Transverse colon (tissue), 4 donors: ENCODE results near the gene GCFC2. TPM values are rescaled to one million over a fixed set of nuclear protein-coding genes. Genes with fewer than 3 reads are reported as not detected.
"Not testable (repeated sequence)": the region's sequence is repeated elsewhere in the genome, so short reads cannot be mapped to it uniquely, and the experiment has no call there.

ENCODE experiments used
- DNase-seq: peaks from one replicate; pipeline ENCODE4 v3.0.0-alpha.2; 2019
- H3K27ac ChIP-seq, 4 donors: fragments of 200-600 bp; sonication (generic); 2 replicates each; pipeline ENCODE4 v1.5.1; 2016 to 2018; ENCODE audit warnings: inconsistent platforms in 4 of 4
- H3K27me3 ChIP-seq: fragments of 200-600 bp; sonication (generic); 2 replicates; pipeline ENCODE4 v1.5.1; 2017; ENCODE audit warnings: inconsistent platforms
- H3K36me3 ChIP-seq, 4 donors: fragments of 200-600 bp; sonication (generic); 2 replicates each; pipeline ENCODE4 v1.5.1; 2017 to 2019; ENCODE audit warnings: inconsistent platforms in 4 of 4
- H3K4me1 ChIP-seq, 4 donors: fragments of 200-600 bp; sonication (generic); 2 replicates each; pipeline ENCODE4 v1.5.1; 2017 to 2020; ENCODE audit warnings: inconsistent platforms in 4 of 4
- H3K4me3 ChIP-seq, 4 donors: fragments of 200-600 bp; sonication (generic); 1 replicate in 1 of 4; 2 replicates in 3 of 4; pipeline versions ENCODE4 v1.5.1 to v1.6.1; 2017 to 2019; ENCODE audit warnings: inconsistent platforms in 4 of 4
- H3K9me3 ChIP-seq, 2 donors: fragments of 200-600 bp; sonication (generic); 2 replicates each; pipeline ENCODE4 v1.5.1; 2017 to 2019; ENCODE audit warnings: inconsistent platforms in 2 of 2
- EP300 ChIP-seq: sonication (generic); formaldehyde crosslinking; IDR thresholded peaks from one replicate; pipeline ENCODE4 v1.6.1; 2017; ENCODE audit warnings: antibody characterized with exemption, low read depth
- POLR2A ChIP-seq: fragments of 450-650 bp; IDR thresholded peaks from one replicate; pipeline ENCODE4 v1.6.1; 2016; ENCODE audit warnings: antibody characterized with exemption, mild to moderate bottlenecking, moderate library complexity
- POLR2AphosphoS5 ChIP-seq, 3 donors: sonication (generic); formaldehyde crosslinking; IDR thresholded peaks; one replicate each; pipeline ENCODE4 v1.6.1; 2016; ENCODE audit warnings: antibody characterized with exemption in 3 of 3
- WGBS, 2 donors: methylation state at CpG; one replicate each; pipeline ENCODE4 v1.1.5; 2018; ENCODE audit warnings: low coverage in 1 of 2; 5-methylcytosine and 5-hydroxymethylcytosine counted together
- in situ Hi-C, 4 donors: fragments of 200-750 bp; cut with MboI; loops; one replicate each; pipeline versions ENCODE4 v1.15.0 to v1.15.1; 2017; ENCODE audit warnings: low sequenced_read_pairs in 3 of 4, low pct_ligation_motif_present in 1 of 4, low pct_unique_long_range_greater_than_20kb in 1 of 4
- intact Hi-C: fragments of 100-400 bp; cut with DNase I; formaldehyde crosslinking; loops from one replicate; pipeline ENCODE4 v1.15.1; 2023; ENCODE audit warnings: low total_unique reads
- total RNA-seq, 4 donors: library from RNA; depleted of rRNA; stranded (reverse); fragments of >200 nt; gene quantifications; one replicate each; pipeline ENCODE4 v1.1.0, GENCODE V29; 2016
- TF ChIP-seq, protein P1 (sequence below), 5 experiments: fragments of 200-600 bp in 3 of 5; fragments of 450-650 bp in 2 of 5; sonication (generic) in 3 of 5; IDR thresholded peaks; 1 replicate in 2 of 5; 2 replicates in 3 of 5; pipeline ENCODE4 v1.5.1; 2016 to 2017; ENCODE audit warnings: antibody characterized with exemption in 5 of 5, inconsistent platforms in 3 of 5, mild to moderate bottlenecking in 2 of 5, moderate library complexity in 1 of 5

The GCFC2 gene
- total RNA-seq, 4 donors from 2014 or later, result 18.2 to 43.2 (median 27.3) TPM

DNA sequence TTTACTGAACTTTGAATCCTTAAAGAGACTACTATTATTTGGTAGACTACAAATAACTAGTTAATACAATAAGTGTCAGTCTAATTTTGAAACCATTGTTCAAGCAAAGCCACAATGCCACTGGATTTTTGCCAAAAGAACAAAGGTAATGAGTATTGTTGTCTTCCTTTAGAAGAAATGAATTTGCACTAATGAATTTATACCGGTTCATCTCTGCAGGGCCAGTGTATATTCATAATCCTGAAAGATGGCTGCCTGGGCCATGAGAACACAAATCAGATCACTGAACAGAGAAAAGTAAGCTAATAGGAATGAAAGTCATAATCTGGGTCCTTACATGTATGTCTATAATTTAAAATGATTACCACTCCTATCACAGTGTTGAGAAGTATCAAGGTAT lies 31.2 kb downstream of the GCFC2 start:
- TF ChIP-seq, protein P1, sequence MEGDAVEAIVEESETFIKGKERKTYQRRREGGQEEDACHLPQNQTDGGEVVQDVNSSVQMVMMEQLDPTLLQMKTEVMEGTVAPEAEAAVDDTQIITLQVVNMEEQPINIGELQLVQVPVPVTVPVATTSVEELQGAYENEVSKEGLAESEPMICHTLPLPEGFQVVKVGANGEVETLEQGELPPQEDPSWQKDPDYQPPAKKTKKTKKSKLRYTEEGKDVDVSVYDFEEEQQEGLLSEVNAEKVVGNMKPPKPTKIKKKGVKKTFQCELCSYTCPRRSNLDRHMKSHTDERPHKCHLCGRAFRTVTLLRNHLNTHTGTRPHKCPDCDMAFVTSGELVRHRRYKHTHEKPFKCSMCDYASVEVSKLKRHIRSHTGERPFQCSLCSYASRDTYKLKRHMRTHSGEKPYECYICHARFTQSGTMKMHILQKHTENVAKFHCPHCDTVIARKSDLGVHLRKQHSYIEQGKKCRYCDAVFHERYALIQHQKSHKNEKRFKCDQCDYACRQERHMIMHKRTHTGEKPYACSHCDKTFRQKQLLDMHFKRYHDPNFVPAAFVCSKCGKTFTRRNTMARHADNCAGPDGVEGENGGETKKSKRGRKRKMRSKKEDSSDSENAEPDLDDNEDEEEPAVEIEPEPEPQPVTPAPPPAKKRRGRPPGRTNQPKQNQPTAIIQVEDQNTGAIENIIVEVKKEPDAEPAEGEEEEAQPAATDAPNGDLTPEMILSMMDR (IDR thresholded peaks at IDR 0.05), result no peak
- no peak for TF ChIP-seq EP300
- TF ChIP-seq POLR2A, result no peak
- TF ChIP-seq POLR2AphosphoS5 (IDR thresholded peaks at IDR 0.05), result no peak
- Histone ChIP-seq H3K4me3 (no peak overlapping the region), H3K27me3 (no peaks in the 10 kb centered on the region), H3K27ac (no peak overlapping the region), H3K36me3 (peaks cover 0 to 8% (median 0%) of the 10 kb centered on the region in 4 donors), H3K9me3 (no peaks in the 10 kb centered on the region), H3K4me1 (no peaks in the 10 kb centered on the region)
- 75 to 86% methylated on average over 1 of the region's 1 CpG for WGBS, 2 donors
- intact Hi-C loops (no loop called here), in situ Hi-C loops (no loop called here)
- no peak for DNase-seq

DNA sequence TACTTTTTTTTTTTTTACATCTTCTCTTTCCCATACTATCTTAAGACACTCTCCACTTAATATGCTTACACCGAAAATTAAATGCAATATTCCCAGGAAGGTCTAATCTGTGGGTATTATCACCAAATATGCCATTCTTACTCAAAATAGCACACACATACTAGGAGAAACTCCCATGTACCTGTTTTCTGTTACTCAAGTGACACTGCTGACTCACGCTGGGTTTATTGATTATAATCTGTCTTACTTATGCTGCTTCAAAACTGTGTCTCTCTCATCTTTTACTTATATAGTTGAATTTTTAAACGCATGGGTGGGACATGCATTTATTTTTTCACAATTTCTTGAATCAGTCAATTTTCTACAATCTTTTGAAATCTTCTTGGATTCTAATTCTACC lies 34.3 kb downstream of the GCFC2 start:
- WGBS, 2 donors, result 88 to 97% methylated on average over 3 of the region's 3 CpGs
- DNase-seq, result no peak
- Histone ChIP-seq H3K27me3 (no peaks in the 10 kb centered on the region), H3K4me3 (no peak overlapping the region), H3K27ac (no peak overlapping the region), H3K36me3 (peaks cover 0 to 4% (median 1%) of the 10 kb centered on the region in 4 donors), H3K9me3 (no peaks in the 10 kb centered on the region), H3K4me1 (no peaks in the 10 kb centered on the region)
- TF ChIP-seq POLR2AphosphoS5 (IDR thresholded peaks at IDR 0.05) (no peak), POLR2A (no peak), EP300 (no peak)
- TF ChIP-seq, protein P1 (IDR thresholded peaks at IDR 0.05), result no peak
- in situ Hi-C loops, result no loop called here
- intact Hi-C loops, result no loop called here

DNA sequence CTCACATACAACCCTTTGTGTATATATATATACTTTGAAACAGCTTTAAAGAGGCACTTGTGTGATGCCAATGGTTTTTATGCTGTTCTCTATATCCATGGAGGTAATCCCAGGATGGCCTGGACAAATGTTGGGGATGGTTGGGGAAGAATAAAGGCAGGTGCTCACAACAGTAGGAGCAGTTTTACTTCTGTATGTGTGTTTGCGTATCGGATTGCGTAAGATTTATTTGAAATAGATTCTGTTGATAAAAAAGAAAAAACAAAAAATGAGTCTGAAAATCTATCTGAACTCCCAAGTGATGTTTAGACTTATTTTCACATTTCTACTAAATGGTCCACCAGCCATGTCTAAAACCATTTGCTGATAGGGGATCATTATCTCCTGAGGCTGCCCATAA lies 34.8 kb downstream of the GCFC2 start:
- DNase-seq, result no peak
- H3K4me1 ChIP-seq, result no peaks in the 10 kb centered on the region
- in situ Hi-C loops (no loop called here), intact Hi-C loops (no loop called here)
- no peak overlapping the region for H3K27ac ChIP-seq
- TF ChIP-seq POLR2AphosphoS5 (IDR thresholded peaks at IDR 0.05) (no peak), EP300 (no peak), POLR2A (no peak)
- TF ChIP-seq, protein P1 (IDR thresholded peaks at IDR 0.05), result no peak
- no peak overlapping the region for H3K4me3 ChIP-seq
- 94 to 99% methylated on average over 3 of the region's 3 CpGs for WGBS, 2 donors
- peaks cover 0 to 8% (median 3%) of the 10 kb centered on the region in 4 donors for H3K36me3 ChIP-seq
- H3K9me3 ChIP-seq, result no peaks in the 10 kb centered on the region
- H3K27me3 ChIP-seq, result no peaks in the 10 kb centered on the region

DNA sequence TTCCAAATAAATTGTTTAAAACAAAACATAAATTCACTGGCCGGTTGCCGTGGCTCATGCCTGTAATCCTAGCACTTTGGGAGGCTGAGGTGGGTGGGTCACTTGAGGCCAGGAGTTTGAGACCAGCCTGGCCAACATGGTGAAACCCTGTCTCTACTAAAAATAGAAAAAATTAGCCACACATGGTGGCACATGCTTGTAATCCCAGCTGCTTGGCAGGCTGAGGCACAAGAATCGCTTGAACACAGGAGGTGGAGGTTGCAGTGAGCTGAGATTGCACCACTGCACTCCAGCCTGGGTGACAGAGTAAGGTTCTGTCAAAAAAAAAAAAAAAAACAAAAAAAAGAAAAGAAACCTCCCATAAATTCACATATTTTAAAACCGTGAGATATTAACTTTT lies 35.3 kb downstream of the GCFC2 start:
- DNase-seq, H3K4me3 ChIP-seq, H3K27ac ChIP-seq, H3K27me3 ChIP-seq, H3K9me3 ChIP-seq, in situ Hi-C loops, intact Hi-C loops, H3K4me1 ChIP-seq: not testable (repeated sequence)
- 84 to 90% methylated on average over 4 of the region's 4 CpGs for WGBS, 2 donors
- peaks cover 0 to 11% (median 4%) of the 10 kb centered on the region in 4 donors for H3K36me3 ChIP-seq

DNA sequence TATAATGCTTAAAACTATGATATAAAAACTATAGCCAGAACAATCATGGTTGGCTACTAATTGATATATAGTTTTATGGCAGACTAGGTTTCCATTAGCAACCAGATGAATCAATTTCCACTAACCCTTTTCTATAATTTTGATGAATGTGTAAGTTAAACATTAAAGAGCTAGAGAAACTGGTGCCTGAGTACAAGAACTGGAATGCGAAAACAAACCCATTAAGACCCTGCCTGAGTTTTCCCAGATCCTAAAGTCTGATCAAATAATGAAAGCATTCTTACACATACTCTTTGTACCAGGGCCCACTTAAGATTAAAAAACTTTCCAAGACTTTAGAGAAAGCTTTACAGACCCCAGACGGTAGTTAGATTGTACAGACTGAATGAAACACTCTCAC lies 42.8 kb downstream of the GCFC2 start:
- no peak overlapping the region for H3K27ac ChIP-seq
- intact Hi-C loops, result no loop called here
- H3K4me1 ChIP-seq, result no peaks in the 10 kb centered on the region
- 73 to 82% methylated on average over 2 of the region's 2 CpGs for WGBS, 2 donors
- TF ChIP-seq EP300 (no peak), POLR2AphosphoS5 (IDR thresholded peaks at IDR 0.05) (no peak), POLR2A (no peak)
- TF ChIP-seq, protein P1 (IDR thresholded peaks at IDR 0.05), result no peak
- in situ Hi-C loops, result no loop called here
- no peak overlapping the region for H3K4me3 ChIP-seq
- H3K9me3 ChIP-seq, result no peaks in the 10 kb centered on the region
- H3K27me3 ChIP-seq, result no peaks in the 10 kb centered on the region
- no peak for DNase-seq
- H3K36me3 ChIP-seq, result peaks cover 0 to 35% (median 10%) of the 10 kb centered on the region in 4 donors
